Colonic mucosa (tissue), 4 donors: ENCODE data around the gene TWIST2. TPM values are rescaled to one million over a fixed set of nuclear protein-coding genes. Genes with fewer than 3 reads are reported as not detected.

ENCODE experiments used
- DNase-seq: peaks from one replicate; pipeline ENCODE4 v3.0.0-alpha.2; 2020
- H3K27ac ChIP-seq: fragments of 200-600 bp; one replicate; pipeline ENCODE4 v1.8.0; 2021
- H3K27me3 ChIP-seq: fragments of 200-600 bp; one replicate; pipeline ENCODE4 v1.8.0; 2021
- H3K36me3 ChIP-seq: fragments of 200-600 bp; one replicate; pipeline ENCODE4 v1.8.0; 2021
- H3K4me1 ChIP-seq: fragments of 200-600 bp; one replicate; pipeline ENCODE4 v1.8.0; 2021; ENCODE audit warnings: mild to moderate bottlenecking
- H3K4me3 ChIP-seq: fragments of 200-600 bp; one replicate; pipeline ENCODE4 v1.8.0; 2021
- H3K9ac ChIP-seq, 2 donors: one replicate each; pipeline ENCODE4 v1.7.0; 2013; ENCODE audit warnings: control low read depth in 2 of 2, low read depth in 2 of 2, low read length in 2 of 2
- H3K9me3 ChIP-seq: fragments of 200-600 bp; one replicate; pipeline ENCODE4 v1.8.0; 2021
- CTCF ChIP-seq: fragments of 200-600 bp; IDR thresholded peaks from one replicate; pipeline ENCODE4 v1.8.0; 2022; ENCODE audit warnings: antibody characterized with exemption, mild to moderate bottlenecking
- intact Hi-C: fragments of 100-400 bp; cut with DNase I; formaldehyde crosslinking; loops from one replicate; pipeline ENCODE4 v1.14.1; 2022
- total RNA-seq, 2 donors: library from RNA; stranded (reverse); fragmentation: NEBNext Ultra II Directional in 1 of 2; extraction: Animal tissue kit (Norgen Biotek cat#: 25700) in 1 of 2; gene quantifications; one replicate each; pipeline ENCODE4 v1.2.1, GENCODE V29; 2021
- donor health status: healthy.
- donor health status: DM: no; HTN: no; CAD: no.
- donor health status: DM: no; HTN: no; CAD: no.

The TWIST2 gene
- total RNA-seq, 2 donors from 2014 or later = 0.82 to 2.7 TPM

- Histone ChIP-seq H3K27me3 (no peaks in the 10 kb centered on the region), H3K4me3 (no peak overlapping the region), H3K9ac (no peak overlapping the region), H3K27ac (no peak overlapping the region), H3K36me3 (no peaks in the 10 kb centered on the region), H3K9me3 (no peaks in the 10 kb centered on the region), H3K4me1 (no peaks in the 10 kb centered on the region)
- intact Hi-C loops = no loop called here
- no peak for TF ChIP-seq CTCF
- no peak for DNase-seq
Measured at GRCh38 chr2:238900511-238900910, 52.6 kb downstream of the TWIST2 start.

DNA sequence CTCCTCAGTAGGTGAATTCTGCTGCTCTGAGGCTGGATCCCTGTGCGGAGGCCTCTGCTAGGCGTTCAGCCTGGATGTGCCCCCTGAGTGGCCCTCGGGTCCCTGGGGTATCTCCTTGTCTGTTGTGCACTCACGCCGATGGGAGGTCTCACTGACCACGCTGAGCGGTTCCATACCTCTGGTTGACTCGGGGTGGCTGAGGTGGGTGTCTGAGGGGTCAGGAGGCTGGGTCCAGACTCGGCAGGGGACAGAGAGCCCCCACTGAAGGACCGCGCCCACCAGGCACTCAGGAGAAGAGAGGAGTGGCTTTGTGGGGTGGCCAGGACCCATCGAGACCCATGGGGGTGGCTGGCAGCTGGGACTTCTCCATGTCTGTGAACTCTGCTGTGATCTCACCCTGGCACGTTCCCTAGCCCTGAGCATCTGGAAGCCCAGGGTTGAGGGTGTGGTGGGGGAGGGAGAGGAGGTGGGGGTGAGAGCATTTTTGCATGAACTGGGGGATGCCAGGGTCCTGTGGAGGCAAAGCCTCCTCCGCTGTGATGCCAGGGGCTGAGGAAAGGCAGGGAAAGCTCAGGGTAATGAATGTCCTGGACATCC lies 53.7 kb downstream of the TWIST2 start:
- Histone ChIP-seq H3K27me3 (no peaks in the 10 kb centered on the region), H3K4me3 (no peak overlapping the region), H3K4me1 (no peaks in the 10 kb centered on the region), H3K9ac (no peak overlapping the region), H3K9me3 (no peaks in the 10 kb centered on the region), H3K27ac (no peak overlapping the region), H3K36me3 (no peaks in the 10 kb centered on the region)
- intact Hi-C loops = no loop called here
- no peak for DNase-seq
- TF ChIP-seq CTCF = no peak

- intact Hi-C loops = no loop called here
- Histone ChIP-seq H3K27ac (no peak overlapping the region), H3K9me3 (no peaks in the 10 kb centered on the region), H3K4me1 (no peaks in the 10 kb centered on the region), H3K27me3 (no peaks in the 10 kb centered on the region), H3K36me3 (no peaks in the 10 kb centered on the region), H3K9ac (no peak overlapping the region), H3K4me3 (no peak overlapping the region)
- DNase-seq = no peak
- no peak for TF ChIP-seq CTCF
Measured at GRCh38 chr2:238902285-238902684, 54.4 kb downstream of the TWIST2 start.

GRCh38 chr2:238903141-238903540 lies 55.3 kb downstream of the TWIST2 start:
- H3K27me3 ChIP-seq = no peaks in the 10 kb centered on the region
- intact Hi-C loops = no loop called here
- TF ChIP-seq CTCF = no peak
- no peak for DNase-seq
- H3K4me1 ChIP-seq = no peaks in the 10 kb centered on the region
- H3K4me3 ChIP-seq = no peak overlapping the region
- no peak overlapping the region for H3K9ac ChIP-seq
- no peaks in the 10 kb centered on the region for H3K36me3 ChIP-seq
- no peaks in the 10 kb centered on the region for H3K9me3 ChIP-seq
- no peak overlapping the region for H3K27ac ChIP-seq

- Histone ChIP-seq H3K27me3 (no peaks in the 10 kb centered on the region), H3K4me3 (no peak overlapping the region), H3K27ac (no peak overlapping the region), H3K36me3 (no peaks in the 10 kb centered on the region), H3K9ac (no peak overlapping the region), H3K9me3 (no peaks in the 10 kb centered on the region), H3K4me1 (no peaks in the 10 kb centered on the region)
- no peak for DNase-seq
- intact Hi-C loops = no loop called here
- no peak for TF ChIP-seq CTCF
Measured at GRCh38 chr2:238904177-238904576, 56.3 kb downstream of the TWIST2 start.
